Mononuclear cell (primary cell): ENCODE results near the gene CT45A10. TPM values are rescaled to one million over a fixed set of nuclear protein-coding genes. Genes with fewer than 3 reads are reported as not detected.

ENCODE experiments used
- total RNA-seq: library from RNA; depleted of rRNA; stranded (reverse); fragments of >200 nt; gene quantifications from one replicate; pipeline ENCODE4 v1.2.3, GENCODE V29; 2012

CT45A10 gene
- total RNA-seq, 1 donor = not detected

Other genes starting within 250 kb of the CT45A10 start
- gene CT45A1, start 179.8 kb downstream of the CT45A10 start, total RNA-seq = not detected
- not detected for gene CT45A3, start 125.3 kb downstream of the CT45A10 start, total RNA-seq
- not detected for gene CT45A5, start 107.9 kb downstream of the CT45A10 start, total RNA-seq
- gene CT45A6, start 90.7 kb downstream of the CT45A10 start, total RNA-seq = not detected
- gene CT45A2, start 73.4 kb downstream of the CT45A10 start, total RNA-seq = not detected
- not detected for gene CT45A7, start 56.2 kb downstream of the CT45A10 start, total RNA-seq
- not detected for gene CT45A8, start 38.9 kb downstream of the CT45A10 start, total RNA-seq
- gene CT45A9, start 21.6 kb downstream of the CT45A10 start, total RNA-seq = not detected
- gene SAGE1, start 272 bp upstream of the CT45A10 start, total RNA-seq = not detected
- 36.6 TPM for gene MMGT1, start 80.5 kb upstream of the CT45A10 start, total RNA-seq
- gene SLC9A6, start 92.0 kb upstream of the CT45A10 start, total RNA-seq = 21.7 TPM